Fibroblast of mammary gland (primary cell): ENCODE data around the gene ACADL.

ENCODE experiments used
- DNase-seq: peaks from one replicate; pipeline ENCODE4 v3.0.0-alpha.2; 2010; ENCODE audit warnings: low read depth
- H3K4me3 ChIP-seq: 2 replicates; pipeline ENCODE4 v1.5.1; 2011; ENCODE audit warnings: low read depth, mild to moderate bottlenecking, low read length, moderate library complexity; ENCODE audit not compliant: control insufficient read depth
- CTCF ChIP-seq: conservative IDR thresholded peaks from 2 replicates; pipeline ENCODE4 v1.5.1; 2011; ENCODE audit warnings: low read depth, low read length, inconsistent platforms; ENCODE audit not compliant: control insufficient read depth, insufficient read depth

Gene ACADL

GRCh38 chr2:210230518-210230917 lies 5.3 kb upstream of the ACADL start:
- DNase-seq, result no peak
- H3K4me3 ChIP-seq, result no peak overlapping the region
- no peak for TF ChIP-seq CTCF

- DNase-seq, result no peak
- TF ChIP-seq CTCF, result no peak
- H3K4me3 ChIP-seq, result no peak overlapping the region
Observed at GRCh38 chr2:210228586-210228985, 3.3 kb upstream of the ACADL start.

- no peak for TF ChIP-seq CTCF
- no peak overlapping the region for H3K4me3 ChIP-seq
- no peak for DNase-seq
Observed at GRCh38 chr2:210227290-210228088, 2.2 kb upstream of the ACADL start.

- no peak for DNase-seq
Observed at GRCh38 chr2:210226223-210226622, 976 bp upstream of the ACADL start.

GRCh38 chr2:210224591-210224940 lies 681 bp downstream of the ACADL start:
- no peak for TF ChIP-seq CTCF
- no peak for DNase-seq
- H3K4me3 ChIP-seq, result peak overlapping the region; percentile 36

More at GRCh38 chr2:210226223-210226622, 976 bp upstream of the ACADL start:
- H3K4me3 ChIP-seq, result no peak overlapping the region
- TF ChIP-seq CTCF, result no peak

GRCh38 chr2:210215120-210215519 lies 10.1 kb downstream of the ACADL start:
- no peak for TF ChIP-seq CTCF
- no peak overlapping the region for H3K4me3 ChIP-seq
- DNase-seq, result no peak
